Nephron (organoid): Measurements from ENCODE around the gene MAPK14.

Experiments
- H3K27ac Mint-ChIP-seq, 3 experiments: 2 replicates each; pipeline ENCODE4 v1.8.0; 2020; ENCODE audit warnings: mixed read lengths in 3 of 3, mild to moderate bottlenecking in 2 of 3, moderate library complexity in 1 of 3
- H3K27me3 Mint-ChIP-seq: 2 replicates; pipeline ENCODE4 v1.8.0; 2021; ENCODE audit warnings: low read depth, mild to moderate bottlenecking, moderate library complexity, mixed read lengths
- H3K36me3 Mint-ChIP-seq: 2 replicates; pipeline ENCODE4 v1.8.0; 2020; ENCODE audit warnings: low read depth, mixed read lengths
- H3K4me1 Mint-ChIP-seq: 2 replicates; pipeline ENCODE4 v1.8.0; 2020; ENCODE audit warnings: mixed read lengths
- H3K4me3 Mint-ChIP-seq, 3 experiments: 2 replicates each; pipeline ENCODE4 v1.8.0; 2020; ENCODE audit warnings: mild to moderate bottlenecking in 3 of 3, mixed read lengths in 3 of 3, moderate library complexity in 2 of 3
- H3K9me3 Mint-ChIP-seq: 2 replicates; pipeline ENCODE4 v1.8.0; 2020; ENCODE audit warnings: mixed read lengths
- CTCF ChIP-seq, 3 experiments: fragments of 200-600 bp; sonication (generic); IDR thresholded peaks; one replicate each; pipeline ENCODE4 v1.5.0; 2021; ENCODE audit warnings: antibody characterized with exemption in 3 of 3; ENCODE audit not compliant: unreplicated experiment in 3 of 3

The MAPK14 gene

GRCh38 chr6:36115412-36115811 is 87.8 kb downstream of the MAPK14 start:
- no peaks in the 10 kb centered on the region for H3K27me3 Mint-ChIP-seq
- peaks cover 13% of the 10 kb centered on the region for H3K36me3 Mint-ChIP-seq

GRCh38 chr6:36116066-36116864 is 88.7 kb downstream of the MAPK14 start:
- no peak overlapping the region for H3K27ac Mint-ChIP-seq
- TF ChIP-seq CTCF (IDR thresholded peaks at IDR 0.05; ENCODE audit: unreplicated experiment in 3 of 3), result no peak
- peaks cover 31% of the 10 kb centered on the region for H3K4me1 Mint-ChIP-seq
- H3K27me3 Mint-ChIP-seq, result no peaks in the 10 kb centered on the region
- no peak overlapping the region for H3K4me3 Mint-ChIP-seq
- H3K36me3 Mint-ChIP-seq, result peaks cover 8% of the 10 kb centered on the region
- no peaks in the 10 kb centered on the region for H3K9me3 Mint-ChIP-seq

More at GRCh38 chr6:36115412-36115811, 87.8 kb downstream of the MAPK14 start:
- no peak overlapping the region for H3K27ac Mint-ChIP-seq
- H3K4me3 Mint-ChIP-seq, result no peak overlapping the region
- TF ChIP-seq CTCF (IDR thresholded peaks at IDR 0.05; ENCODE audit: unreplicated experiment in 3 of 3), result no peak
- H3K4me1 Mint-ChIP-seq, result peaks cover 31% of the 10 kb centered on the region
- H3K9me3 Mint-ChIP-seq, result no peaks in the 10 kb centered on the region

- TF ChIP-seq CTCF (IDR thresholded peaks at IDR 0.05; ENCODE audit: unreplicated experiment in 3 of 3), result no peak
- H3K9me3 Mint-ChIP-seq, result no peaks in the 10 kb centered on the region
- peaks cover 25% of the 10 kb centered on the region for H3K4me1 Mint-ChIP-seq
- H3K4me3 Mint-ChIP-seq, result no peak overlapping the region
- peaks cover 4% of the 10 kb centered on the region for H3K36me3 Mint-ChIP-seq
- no peaks in the 10 kb centered on the region for H3K27me3 Mint-ChIP-seq
- H3K27ac Mint-ChIP-seq, result no peak overlapping the region
Measured at GRCh38 chr6:36116943-36117342, 89.3 kb downstream of the MAPK14 start.

GRCh38 chr6:36117658-36118549 is 90.3 kb downstream of the MAPK14 start:
- H3K27me3 Mint-ChIP-seq, result no peaks in the 10 kb centered on the region
- H3K36me3 Mint-ChIP-seq, result no peaks in the 10 kb centered on the region
- H3K4me3 Mint-ChIP-seq, result no peak overlapping the region
- TF ChIP-seq CTCF (IDR thresholded peaks at IDR 0.05; ENCODE audit: unreplicated experiment in 3 of 3), result no peak
- no peak overlapping the region for H3K27ac Mint-ChIP-seq
- H3K4me1 Mint-ChIP-seq, result peaks cover 25% of the 10 kb centered on the region
- no peaks in the 10 kb centered on the region for H3K9me3 Mint-ChIP-seq

- H3K9me3 Mint-ChIP-seq, result no peaks in the 10 kb centered on the region
- peaks cover 22% of the 10 kb centered on the region for H3K4me1 Mint-ChIP-seq
- H3K27me3 Mint-ChIP-seq, result no peaks in the 10 kb centered on the region
- no peak overlapping the region for H3K4me3 Mint-ChIP-seq
- H3K36me3 Mint-ChIP-seq, result no peaks in the 10 kb centered on the region
- TF ChIP-seq CTCF (IDR thresholded peaks at IDR 0.05; ENCODE audit: unreplicated experiment in 3 of 3), result no peak
- H3K27ac Mint-ChIP-seq, result no peak overlapping the region
Measured at GRCh38 chr6:36118550-36119107, 91.0 kb downstream of the MAPK14 start.
